DMS 273 treated with DMSO at 0.1 percent for 48 hours (cell line): Measurements from ENCODE around the gene ETS1.
"Not testable (repeated sequence)": the region's sequence is repeated elsewhere in the genome, so short reads cannot be mapped to it uniquely, and the experiment has no call there.

ENCODE experiments used
- DNase-seq: peaks from one replicate; lab custom pipeline; 2025; lab: John Stamatoyannopoulos, UW

Gene ETS1

DNA sequence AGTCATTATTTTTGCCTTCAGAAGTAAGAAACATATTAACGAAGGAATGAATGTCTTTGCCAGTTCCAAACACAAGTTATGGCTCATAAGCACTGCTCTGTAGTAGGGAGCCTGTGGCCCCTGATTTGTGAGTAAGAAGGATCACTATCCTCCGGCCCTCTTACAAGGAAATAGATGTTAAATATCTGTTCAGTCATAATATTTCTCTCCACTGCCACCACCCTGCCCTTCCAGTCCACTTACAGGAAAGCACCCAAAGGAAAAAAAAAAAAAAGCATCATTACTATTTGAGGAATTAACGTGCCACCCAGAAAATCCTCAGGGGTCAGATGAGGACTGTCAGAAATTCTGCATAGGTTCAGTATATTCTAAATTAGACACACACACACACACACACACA, 123.4 kb downstream of the ETS1 start:
- DNase-seq = no peak

DNA sequence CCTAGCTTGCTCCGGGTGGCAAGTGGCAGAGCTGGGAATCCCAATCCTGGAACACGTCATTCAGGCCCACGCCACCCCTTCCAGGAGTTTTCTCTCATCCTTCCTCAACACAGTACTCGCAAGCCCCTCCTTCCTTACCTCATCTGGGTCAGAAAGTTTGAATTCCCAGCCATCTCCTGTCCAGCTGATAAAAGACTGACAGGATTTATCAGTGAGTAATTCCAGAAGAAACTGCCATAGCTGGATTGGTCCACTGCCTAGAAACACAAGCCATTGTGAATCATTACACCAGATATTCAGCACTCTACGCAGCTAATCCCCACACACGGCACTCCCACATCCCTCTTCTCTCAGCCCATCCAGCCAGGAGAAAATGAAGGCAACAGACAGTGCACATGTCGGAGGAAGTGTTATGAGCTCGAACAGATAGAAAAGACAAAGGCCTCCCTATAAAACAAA, 124.0 kb downstream of the ETS1 start:
- no peak for DNase-seq

DNA sequence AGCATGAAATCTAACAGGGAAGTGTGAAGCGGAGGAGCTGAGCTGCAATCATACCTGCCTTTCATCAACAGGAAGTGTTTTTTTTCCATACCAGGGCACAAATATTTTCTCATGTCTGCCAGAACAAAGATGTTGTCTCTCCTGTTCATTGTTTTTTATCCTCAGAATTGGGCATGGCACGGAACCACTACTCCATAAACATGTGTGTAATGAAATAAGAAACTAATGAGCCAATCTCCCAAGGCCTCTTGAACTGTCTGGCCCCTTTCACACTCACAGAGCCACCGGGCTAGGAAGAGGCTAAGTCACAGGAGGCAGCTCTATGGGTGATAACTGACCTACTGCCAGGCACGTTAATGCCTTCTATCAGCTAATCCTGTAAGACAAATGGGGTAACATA, 124.4 kb downstream of the ETS1 start:
- DNase-seq = no peak

DNA sequence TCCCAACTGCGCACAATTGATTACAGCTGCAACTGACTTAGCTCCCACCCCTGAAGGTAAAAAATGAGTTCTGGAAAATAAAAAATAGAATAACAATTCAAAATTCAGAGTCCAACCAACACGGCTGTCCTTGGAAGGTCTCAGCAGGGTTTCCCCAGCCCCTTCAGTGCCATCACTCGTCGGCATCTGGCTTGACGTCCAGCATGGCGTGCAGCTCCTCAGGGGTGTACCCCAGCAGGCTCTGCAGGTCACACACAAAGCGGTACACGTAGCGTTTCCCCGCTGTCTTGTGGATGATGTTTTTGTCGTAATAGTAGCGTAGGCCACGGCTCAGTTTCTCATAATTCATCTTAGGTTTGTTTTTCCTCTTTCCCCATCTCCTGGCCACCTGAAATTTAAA, 125.2 kb downstream of the ETS1 start:
- no peak for DNase-seq

DNA sequence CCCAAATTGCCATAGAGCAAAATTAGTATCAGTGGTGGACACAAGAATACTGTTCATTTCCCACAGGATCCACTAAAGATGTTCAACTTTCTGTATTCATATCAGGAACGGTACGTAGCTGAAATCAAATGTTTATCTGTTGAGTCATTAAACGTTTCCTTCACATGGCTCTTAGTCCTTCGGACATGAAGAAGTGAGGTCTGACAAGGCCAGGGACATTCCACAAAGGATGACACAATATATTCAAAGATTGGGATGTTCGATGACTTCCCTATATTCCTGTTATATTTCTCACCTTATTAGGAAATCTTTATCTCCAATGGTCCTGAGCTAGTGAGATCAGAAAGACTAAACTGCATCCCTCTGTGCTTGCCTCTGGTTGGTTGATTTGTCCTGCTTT, 129.0 kb downstream of the ETS1 start:
- no peak for DNase-seq

DNA sequence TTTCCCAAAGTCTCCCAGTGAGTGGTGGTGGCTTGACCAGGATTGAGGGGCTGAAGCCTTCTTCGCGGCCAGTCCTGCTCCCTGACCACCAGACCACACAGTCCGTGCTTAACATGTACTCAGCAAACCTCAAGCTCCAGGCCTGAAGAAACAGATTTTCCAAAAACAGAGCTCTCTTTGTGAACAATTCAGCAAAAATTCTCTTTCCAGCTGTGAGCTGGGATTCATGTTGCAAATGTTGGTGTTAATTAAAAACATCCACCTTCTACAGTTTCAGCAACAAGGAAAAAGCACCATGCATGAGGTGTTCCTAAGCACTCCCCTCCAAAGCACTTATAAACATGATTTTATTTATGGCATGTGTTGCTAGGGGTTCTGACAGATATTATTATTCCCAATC, 129.5 kb downstream of the ETS1 start:
- DNase-seq = no peak

DNA sequence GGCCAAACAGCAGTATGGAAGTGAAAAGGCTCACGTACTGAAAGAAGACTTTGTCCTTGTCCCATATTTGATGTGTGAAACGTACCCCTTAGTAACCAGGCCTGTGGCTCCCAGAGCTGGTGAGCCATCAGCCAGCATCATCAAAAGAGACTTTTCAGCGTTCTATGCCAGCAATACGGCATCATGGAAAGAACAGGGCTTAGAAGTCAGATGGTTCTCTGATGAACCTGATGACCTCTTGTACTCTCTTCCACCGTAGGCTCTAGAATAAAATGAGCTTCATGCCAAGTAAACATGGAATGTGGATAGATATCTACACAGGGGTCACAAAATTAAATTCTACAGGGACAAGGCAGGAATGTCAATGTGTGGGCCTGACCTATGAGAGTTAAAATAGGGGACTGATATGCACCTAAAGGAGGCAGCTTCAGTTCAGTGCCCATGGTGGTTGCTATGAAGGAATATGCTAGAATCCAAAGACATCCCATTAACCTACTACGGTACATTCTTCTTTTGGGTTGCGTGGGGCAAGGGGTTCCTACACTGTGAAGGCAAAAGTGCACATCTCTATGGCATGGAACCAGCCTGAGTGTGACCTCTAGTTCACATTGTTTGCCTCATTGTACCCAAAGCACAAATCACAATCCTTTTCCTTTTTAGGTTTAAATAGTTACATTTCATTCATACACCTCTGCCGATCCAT, 130.6 kb downstream of the ETS1 start:
- DNase-seq = no peak

DNA sequence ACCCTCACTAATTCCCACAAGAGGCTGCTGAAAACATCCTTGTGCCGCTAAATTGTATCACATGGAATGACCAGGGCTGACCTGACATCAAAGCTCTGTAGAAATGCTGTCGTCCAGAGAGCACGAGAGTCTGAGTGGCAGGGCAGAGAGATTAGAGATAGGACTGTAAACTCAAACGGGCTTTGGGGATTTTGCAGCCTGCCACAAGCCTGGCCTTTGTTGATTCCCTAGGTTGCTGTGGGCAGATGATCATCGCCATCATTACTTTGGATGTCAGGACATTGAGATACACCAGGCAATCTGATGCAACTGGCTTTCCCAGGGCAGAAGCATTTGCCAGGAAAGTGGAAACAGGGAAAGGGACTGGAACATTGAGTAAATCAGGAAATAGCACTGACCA, 131.6 kb downstream of the ETS1 start:
- DNase-seq = no peak

DNA sequence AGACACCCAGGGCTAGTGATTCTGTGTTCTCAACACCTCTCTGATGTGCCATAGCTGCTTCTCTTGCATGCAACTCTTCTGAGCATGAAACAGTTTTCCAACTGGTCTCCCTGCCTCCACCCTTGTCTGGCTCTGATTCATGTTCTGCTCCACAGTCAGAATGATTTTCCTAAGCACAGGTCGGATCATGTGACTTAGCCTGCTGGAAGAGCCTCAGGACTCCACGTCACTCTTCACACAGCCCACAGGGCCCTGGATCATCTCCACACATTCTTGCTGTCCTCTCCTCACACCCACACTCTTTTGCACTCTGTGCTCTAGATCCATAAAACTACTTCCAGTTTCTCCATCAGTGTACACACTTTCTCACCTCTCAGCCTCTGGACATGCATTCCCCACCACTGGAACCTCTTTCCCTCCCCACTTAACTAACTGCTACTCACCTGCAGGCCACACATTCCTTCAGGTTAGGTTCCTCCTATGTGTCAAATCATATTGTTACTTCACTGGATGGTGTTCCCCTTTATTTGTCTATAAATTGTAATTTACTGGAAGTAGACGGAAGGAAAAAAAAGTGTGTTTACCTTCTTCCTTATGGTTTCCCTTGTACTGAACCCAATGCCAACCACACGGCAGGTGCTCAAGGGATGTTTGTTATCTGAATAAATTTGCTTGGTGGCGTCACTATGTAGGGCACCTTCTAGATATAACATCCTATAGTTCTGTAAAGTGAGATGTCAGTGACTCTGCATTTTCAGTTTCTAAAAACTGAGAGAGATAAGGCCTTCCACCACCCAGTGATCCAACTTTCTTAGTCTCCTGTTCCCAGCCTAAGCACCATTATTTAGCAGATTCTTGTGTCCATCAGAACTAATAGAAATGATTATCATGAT, 133.7 kb downstream of the ETS1 start:
- no peak for DNase-seq

DNA sequence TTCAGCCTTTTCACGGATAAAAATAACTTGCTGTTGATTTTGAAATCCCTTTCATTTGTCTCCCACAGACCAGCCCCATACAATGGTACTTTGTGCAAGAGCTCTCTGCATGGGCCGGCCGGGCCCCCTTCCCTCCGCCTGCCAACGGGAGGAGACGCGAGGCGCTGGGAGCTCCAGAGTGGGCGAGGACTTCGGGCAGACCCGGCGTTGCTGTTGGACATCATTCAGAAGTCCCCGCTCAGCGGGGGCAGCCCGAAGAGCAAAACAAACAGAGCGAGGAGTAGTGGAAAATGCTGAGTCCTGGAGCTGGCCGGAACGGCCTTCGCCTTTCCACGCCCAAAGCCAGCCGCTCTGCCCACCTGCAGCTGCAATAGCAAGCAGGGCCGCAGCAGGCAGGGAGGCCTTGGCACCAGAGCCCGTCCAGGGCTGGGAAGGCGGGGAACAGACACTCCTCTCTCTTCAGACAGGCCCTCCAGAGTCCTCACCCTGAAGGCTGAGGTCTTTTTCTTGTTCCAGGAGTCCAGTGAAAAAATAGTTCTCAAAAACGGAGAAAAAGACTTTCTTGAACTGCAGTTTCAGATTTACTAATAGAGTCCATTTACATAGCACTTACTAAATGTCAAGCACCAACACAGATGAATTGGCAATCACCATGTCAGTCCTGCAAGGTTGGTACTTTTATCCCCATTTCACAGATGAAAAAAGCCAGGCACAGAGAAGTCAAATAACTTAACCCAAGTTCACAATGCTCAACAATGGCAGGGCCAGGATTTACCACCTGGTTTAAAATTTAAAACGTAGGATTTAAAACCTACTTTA, 135.5 kb downstream of the ETS1 start:
- DNase-seq = no peak

DNA sequence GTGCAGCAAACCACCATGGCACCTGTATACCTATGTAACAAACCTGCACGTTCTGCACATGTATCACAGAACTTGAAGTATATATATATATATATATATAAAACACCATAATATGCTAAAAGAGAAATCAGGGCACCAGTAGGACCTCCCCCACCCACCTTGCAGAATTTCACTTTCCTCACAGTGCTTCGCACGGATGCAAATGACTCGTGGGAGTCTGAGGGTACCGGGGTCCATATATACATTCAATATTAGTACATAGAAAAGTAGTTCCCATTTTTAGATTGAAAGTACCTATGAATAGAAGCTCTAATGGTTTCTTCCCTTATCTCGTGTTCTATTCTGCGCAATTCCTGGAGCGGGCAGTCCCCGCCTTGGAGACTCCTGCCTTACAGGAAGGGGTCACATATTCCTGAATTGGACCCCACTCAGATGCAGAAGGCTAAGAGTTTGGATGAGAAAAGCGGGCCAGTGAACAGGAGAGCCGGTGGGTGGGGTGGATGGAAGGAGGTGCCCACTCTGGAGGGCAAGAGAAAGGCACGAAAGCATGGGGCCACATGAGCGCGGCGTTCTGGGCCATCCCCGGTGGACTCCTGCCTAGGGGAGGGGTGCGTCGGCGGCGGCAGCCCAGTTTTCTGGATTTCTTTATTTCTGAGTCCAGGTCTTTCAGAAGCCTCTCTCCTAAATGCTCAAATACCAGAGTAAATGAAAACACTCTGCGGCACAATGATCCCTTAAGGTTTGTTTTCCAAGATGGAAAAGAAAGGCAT, 136.3 kb downstream of the ETS1 start:
- DNase-seq = no peak

DNA sequence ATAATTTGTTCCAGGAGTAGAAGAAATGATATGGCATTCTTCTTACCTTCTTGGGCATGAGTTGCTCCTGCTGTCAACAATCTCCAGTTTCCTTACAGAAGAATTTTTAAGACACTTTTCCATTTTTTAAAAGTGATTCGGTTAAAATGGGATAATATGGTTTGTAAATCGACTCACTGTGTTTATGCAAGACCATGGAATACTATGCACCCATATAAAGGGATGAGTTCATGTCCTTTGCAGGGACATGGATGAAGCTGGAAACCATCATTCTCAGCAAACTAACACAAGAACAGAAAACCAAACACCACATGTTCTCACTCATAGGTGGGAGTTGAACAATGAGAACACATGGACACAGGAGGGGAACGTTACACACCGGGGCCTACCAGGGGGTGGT, 136.9 kb downstream of the ETS1 start:
- DNase-seq = not testable (repeated sequence)

DNA sequence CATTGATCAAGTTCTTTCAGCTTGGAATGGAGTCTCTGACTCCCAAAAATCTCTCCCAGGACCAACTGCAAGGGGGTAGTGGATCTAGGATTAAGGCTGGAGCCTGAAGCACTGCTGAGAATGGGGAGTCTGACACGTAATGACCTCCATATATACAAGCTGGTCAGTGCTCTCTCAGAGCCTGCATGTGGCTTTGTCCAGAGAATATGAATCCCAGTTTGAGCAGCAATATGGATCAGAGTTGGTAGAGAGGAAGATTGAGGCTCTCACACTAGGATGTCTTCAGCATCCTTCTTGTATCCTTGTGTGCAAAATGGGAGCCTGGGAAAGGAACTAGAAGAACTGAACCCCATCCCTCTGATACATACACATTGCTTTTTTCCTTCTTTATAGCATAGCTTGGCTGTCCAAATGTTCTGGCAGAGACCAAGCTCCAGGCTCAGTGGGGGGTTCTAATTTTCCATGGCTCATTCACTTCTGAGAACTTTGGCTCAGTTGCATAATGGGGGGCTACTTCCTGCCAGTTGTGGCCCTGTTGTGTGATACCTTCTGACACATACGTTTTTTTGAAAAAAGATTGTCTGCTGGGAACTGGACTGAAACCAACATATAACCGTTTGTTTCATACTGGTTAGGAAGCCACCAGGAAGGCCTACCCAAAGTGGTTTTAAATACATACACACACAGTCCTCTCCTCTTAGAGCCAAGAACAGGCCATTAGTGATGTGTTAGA, 138.2 kb downstream of the ETS1 start:
- no peak for DNase-seq

DNA sequence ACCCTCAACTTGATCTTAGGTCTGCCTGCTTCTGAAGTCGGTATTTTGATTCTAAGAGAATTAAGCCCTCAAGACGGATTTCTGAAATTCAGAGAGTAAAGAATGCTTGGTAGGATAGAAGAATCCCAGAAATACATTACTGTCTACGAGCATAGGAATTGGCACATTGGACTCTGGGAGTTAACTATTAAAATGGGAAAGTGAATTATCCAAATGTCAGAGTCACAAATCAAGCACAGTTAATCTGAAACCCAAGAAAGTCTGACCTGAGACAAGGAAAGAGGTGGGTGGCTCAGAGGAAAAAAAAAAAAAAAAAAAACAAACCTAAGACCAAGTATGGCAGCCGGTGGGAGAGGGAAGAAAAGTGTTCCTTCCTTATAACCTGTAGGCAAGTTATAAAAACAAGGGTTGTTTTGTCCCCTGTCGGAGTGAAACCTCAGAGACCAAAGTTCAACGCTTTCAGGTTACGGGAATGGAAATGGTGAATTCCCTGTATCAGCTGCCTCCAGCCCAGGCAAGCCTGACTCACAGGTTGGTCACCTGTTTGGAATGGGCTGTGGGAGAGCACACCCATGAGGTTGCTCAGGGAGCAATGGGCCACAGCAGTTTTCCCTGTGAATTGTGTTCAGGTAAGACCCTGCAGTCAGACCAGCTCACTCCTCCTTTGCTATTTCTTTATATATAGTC, 139.0 kb downstream of the ETS1 start:
- DNase-seq = no peak

DNA sequence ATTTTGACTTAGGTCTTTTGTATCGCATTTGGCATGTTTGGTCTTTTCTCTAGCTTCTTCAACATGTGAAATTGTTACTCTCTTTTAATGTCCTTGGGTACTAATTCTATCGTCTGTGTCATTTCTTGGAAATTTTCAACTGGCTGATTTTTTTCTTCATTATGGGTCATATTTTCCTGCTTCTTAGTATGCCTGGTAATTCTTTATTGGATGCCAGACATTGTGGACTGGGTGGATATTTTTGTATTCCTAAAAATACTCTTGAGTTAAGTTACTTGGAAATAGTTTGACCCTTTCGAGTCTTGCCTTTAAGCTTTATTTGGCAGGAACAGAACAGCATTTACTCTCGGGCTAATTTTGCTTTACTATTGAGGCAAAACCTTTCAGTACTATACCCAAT, 140.1 kb downstream of the ETS1 start:
- DNase-seq = no peak

DNA sequence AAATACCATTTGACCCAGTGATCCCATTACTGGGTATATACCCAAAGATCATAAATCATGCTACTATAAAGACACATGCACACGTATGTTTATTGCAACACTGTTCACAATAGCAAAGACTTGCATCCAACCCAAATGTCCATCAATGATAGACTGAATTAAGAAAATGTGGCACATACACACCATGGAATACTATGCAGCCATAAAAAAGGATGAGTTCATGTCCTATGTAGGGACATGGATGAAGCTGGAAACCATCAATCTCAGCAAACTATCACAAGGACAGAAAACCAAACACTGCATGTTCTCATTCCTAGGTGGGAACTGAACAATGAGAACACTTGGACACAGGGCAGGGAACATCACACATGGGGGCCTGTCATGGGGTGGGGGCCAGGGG, 141.4 kb downstream of the ETS1 start:
- DNase-seq = not testable (repeated sequence)

DNA sequence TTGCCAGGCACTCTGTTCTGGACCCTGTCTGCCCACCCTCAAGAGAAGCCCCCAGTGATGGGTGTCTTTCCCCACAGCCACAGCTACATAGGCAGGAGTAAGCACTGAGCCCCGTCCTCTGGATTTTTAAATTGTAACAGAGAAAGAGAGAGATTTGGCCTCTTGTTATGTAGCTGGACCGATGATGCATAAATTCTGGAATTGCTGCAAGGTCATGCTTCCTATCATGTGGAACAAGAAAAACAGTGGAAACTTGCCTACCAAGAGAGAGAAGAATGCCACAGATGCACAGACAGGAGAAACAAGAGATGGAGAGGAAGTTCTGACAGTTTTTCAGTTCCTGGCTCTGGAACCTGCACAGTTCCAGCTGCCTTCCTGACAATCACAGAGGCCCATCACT, 150.2 kb downstream of the ETS1 start:
- no peak for DNase-seq

DNA sequence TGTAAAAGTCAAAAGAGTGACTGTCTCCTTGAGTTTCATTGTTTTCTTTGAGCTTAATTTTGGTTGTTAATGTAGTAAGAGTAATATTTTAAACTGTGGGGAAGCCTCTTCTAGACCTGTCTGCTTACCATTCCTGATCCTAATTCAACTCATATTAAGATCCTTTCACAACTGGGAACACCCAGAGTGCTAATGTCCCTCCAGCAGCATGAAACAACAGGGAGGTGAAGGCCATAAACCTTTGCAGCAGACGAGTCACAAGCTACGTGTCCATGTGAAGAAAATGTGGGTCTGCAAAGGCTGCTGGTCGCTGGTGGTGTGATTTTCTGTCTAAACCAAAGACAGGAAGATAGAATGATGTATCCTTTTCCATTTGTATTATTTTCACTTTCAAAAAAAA, 152.5 kb downstream of the ETS1 start:
- no peak for DNase-seq

DNA sequence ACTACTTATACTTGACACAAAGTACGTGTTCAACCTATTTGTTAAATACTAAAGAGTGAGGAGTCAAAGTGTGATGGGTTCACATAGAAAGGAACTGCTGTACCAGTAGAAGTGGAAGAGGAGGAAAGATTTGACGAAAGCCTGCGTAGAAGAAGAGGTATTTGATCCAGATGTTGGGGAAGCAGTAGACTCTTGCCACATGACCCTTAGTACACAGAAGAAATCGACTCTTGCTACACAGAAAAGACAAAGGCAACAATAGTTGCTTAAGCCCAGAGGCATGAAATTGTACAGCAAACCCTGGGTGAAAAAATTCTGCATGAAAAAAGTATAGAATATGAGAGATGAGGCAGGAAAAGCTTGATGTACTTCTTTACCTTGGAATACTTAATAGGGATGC, 152.9 kb downstream of the ETS1 start:
- DNase-seq = no peak

DNA sequence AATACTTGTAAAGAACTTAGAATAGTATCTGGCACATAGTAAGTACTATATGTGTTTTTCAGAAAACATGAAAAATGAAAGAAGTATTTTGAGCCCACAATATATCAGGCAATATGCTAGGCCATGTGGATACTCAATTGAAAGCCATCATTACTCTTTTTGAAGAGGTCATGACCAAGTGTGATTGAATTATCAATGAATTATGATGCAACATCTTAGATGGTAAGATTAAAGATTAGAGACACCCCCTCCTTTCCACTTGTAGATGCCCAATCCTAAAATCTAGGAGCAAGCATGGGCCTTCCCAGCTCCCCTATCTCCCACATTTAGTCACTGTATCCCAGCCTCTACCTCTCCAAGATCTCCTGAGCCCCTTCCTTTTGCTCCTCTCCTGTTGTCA, 154.4 kb downstream of the ETS1 start:
- DNase-seq = no peak

DNA sequence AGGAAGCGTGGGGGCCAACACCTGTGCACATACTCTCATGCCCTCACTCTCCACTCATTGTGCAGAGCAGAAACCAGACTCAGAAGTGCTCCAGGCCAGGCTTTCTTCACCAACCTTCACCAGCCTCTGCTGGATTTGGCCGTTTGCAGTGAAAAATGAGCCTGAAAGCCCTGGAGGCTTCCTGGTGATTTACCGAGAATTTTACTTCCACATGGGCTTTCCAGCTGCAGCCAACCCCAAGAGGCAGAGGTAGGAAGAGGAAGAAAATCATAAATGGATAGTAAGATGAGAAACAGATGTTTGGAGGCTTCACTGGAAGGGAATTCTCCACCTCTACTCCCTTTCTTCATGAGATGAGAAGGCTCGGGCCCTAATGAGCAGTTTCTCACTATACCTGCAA, 155.4 kb downstream of the ETS1 start:
- DNase-seq = no peak
